ENCODE results near the gene RPS28.
"Not testable (repeated sequence)": the region's sequence is repeated elsewhere in the genome, so short reads cannot be mapped to it uniquely, and the experiment has no call there.

Gene RPS28

DNA sequence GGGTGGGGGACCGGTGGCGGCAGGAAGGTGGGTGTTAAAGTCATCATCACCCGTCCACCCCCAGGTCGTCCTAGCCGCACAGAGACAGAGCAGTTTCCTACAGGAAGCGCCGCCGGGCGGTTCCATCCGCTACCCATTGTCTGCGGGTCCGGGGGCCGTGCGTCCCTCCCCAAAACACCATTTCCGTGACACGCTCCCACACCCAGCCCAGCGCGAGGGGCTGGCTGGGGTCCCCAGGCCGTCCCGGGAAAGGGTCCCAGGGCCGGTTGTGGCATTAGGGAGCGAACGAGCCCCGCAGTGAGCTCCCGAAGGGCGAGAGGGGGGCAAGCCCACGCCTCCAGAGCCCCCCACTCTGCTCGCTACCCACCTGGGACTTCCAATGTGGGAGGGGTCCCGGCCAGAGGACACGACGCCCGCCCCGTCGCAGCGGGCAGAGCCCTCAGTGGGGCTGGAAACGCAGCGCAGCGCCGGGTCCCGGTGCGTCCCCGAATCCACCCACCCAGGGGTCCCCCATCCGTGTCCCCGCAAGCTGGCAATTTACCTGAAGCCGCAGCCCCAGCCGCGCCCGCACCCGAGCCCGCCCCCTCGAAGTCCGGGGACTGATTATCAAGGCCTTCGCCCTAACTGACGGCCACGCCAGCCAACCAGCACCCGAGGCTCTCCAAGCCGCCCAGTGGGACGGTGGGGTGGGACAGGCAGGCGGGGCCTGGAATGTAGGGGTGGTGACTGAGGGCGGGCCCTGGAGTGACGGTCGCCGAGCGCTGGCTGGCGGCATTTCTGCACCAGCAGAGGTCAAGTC lies 21.6 kb downstream of the RPS28 start, which contains the start of gene KANK3:
Gene KANK3 (minus strand): TSS at position 579 of the 799 bp plus-strand sequence. CDS start 5,434 bp downstream, outside the sequence.
- DNase-seq: peak; percentile 39 to 60

DNA sequence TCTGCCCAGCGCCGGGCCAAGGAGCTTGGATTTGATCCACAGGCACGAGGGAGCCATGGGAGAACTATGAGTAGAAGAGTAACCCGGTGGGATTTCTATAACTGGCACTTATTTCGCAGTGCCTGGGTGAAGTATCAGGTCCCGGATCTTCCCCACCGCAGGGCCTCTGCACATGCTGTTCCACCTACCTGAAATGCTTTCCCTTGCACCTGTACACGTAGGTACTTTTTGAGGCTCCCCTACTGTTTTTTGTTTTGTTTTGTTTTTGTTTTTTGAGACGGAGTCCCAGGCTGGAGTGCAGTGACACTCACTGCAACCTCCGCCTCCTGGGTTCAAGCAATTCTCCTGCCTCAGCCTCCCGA lies 22.2 kb downstream of the RPS28 start:
- DNase-seq: no peak

- not testable (repeated sequence) for DNase-seq
Observed at GRCh38 chr19:8349629-8350372, 28.5 kb downstream of the RPS28 start.

DNA sequence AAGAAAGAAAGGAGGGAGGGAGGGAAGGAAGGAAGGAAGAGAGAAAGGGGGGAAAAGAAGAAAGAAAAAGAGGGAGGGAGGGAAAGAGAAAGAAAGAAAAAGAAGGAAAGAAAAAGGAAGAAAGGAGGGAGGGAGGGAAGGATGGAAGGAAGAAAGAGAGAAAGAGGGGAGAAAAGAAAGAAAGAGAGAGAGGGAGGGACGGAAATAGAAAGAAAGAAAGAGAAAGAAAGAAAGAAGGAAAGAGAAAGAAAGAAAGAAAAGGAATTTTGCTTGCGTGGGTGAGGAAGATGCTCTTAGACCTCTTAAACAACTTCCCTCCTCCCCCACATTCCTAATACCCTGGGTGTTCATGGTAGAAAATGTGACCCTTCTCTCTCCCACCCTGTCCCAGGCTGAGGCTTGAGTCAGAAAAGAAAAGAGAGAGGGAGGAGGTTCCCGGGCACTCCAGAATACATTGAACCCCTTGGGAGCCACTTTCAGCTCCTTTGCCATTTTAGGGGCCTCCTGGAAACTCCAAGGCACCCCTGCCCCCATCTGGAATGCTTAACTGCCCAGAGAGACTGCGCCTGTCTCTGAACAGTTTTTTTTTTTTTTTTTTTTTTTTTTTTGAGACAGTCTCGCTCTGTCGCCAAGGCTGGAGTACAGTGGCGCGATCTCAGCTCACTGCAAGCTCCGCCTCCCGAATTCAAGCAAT lies 31.0 kb downstream of the RPS28 start:
- DNase-seq: no peak

- DNase-seq: not testable (repeated sequence)
Observed at GRCh38 chr19:8352845-8353244, 31.5 kb downstream of the RPS28 start.

DNA sequence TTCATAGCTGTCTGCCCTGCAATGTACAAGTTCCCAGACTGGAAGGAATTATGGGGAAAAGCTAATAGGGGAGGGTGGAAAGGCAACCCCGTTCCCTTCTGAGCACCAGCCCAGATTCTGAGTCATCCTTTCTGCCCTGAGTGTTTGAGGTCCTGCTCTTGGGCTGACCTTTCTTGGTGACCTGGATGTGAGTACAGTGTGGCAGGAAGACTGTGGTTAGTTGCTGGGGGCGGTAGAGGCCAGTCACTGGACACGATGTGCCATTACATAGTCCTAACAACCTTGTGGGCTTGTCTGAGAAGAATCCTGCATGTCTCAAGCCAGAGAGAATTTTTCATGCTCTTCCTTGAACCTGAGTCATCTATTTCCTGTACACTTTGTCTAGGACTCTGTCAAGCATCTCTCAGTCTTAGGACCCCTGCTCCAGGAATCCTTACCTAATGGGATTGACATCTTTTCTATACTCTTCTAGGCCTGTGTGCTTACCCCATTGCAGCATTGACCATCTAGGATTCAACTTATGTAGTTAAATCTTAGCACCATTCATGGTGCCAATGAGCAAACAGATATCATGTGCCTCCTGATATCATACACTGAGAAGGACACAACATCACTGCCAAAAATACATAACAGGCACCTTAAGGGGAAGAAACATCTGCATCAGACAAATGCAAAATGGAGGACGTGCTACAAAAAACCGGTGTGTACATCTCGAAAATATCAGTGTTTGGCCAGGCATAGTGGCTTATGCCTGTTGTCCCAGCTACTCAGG lies 34.5 kb downstream of the RPS28 start:
- no peak for DNase-seq

- DNase-seq: no peak
Observed at GRCh38 chr19:8357007-8357521, 35.8 kb downstream of the RPS28 start.

- DNase-seq: no peak
Observed at GRCh38 chr19:8358948-8359347, 37.7 kb downstream of the RPS28 start.

DNA sequence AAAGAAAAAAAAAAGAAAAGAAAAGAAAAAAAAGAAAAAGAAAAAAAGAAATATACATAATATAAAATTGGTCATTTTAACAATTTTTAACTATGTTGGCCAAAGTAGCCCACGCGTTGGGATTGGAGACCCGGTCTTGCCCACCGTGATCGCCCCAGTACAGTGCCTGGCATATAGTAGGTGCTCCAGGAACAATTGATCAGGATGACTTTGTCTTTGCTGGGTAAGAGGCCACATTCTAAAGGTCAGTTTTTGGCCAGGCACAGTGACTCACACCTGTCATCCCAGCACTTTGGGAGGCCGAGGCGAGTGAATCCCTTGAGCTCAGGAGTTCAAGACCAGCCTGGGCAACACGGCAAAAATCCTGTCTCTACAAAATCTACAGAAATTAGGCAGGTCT lies 38.9 kb downstream of the RPS28 start:
- DNase-seq: no peak

- DNase-seq: peak in 1 of 2 donors; percentile 31
Observed at GRCh38 chr19:8361921-8362793, 40.9 kb downstream of the RPS28 start.

DNA sequence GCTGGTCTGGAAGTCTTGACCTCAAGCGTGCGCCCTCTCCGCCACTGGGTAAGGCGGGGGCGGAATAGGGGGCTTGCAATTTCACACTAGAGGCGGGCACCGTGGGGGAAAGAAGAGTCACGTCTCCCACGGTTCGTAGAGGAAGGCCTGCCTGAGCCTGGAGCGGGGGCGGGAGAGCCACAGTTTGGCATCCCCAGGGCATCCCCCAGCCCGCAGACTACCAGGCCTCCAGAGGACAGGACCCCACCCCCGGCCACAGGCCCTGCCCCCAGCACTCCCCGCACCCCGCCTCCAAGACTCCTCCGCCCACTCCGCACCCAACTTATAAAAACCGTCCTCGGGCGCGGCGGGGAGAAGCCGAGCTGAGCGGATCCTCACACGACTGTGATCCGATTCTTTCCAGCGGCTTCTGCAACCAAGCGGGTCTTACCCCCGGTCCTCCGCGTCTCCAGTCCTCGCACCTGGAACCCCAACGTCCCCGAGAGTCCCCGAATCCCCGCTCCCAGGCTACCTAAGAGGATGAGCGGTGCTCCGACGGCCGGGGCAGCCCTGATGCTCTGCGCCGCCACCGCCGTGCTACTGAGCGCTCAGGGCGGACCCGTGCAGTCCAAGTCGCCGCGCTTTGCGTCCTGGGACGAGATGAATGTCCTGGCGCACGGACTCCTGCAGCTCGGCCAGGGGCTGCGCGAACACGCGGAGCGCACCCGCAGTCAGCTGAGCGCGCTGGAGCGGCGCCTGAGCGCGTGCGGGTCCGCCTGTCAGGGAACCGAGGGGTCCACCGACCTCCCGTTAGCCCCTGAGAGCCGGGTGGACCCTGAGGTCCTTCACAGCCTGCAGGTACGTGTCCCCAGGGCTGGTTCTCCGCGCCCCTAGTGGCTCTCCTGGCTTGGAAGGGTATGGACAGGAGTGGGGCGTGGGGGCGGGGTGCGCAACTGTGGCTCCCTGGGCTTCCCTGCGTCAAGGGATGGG lies 42.8 kb downstream of the RPS28 start, which contains the start of gene ANGPTL4:
Gene ANGPTL4 (plus strand): TSS at position 353 of the 969 bp plus-strand sequence. CDS start 167 bp downstream, at position 520.
- no peak for DNase-seq

- no peak for DNase-seq
Observed at GRCh38 chr19:8366121-8366581, 44.9 kb downstream of the RPS28 start.

DNA sequence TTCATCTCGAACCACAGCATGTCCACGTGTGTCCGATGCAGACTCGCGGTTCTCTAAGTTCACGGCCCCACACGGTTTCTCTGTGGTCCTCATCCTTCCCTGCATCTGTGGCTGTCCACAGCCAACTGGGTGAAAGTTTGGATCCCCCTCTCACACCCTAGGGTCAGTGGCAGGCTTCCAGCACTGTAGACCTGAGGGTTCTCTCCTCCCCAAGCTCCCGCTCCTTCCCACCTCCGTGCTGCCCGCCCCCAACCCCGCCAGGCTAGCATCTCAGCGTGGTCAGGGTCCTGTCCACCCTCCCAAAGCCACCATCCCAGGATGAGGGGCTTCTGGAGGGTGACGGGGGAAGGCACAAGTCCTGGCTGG lies 45.6 kb downstream of the RPS28 start:
- DNase-seq: no peak

DNA sequence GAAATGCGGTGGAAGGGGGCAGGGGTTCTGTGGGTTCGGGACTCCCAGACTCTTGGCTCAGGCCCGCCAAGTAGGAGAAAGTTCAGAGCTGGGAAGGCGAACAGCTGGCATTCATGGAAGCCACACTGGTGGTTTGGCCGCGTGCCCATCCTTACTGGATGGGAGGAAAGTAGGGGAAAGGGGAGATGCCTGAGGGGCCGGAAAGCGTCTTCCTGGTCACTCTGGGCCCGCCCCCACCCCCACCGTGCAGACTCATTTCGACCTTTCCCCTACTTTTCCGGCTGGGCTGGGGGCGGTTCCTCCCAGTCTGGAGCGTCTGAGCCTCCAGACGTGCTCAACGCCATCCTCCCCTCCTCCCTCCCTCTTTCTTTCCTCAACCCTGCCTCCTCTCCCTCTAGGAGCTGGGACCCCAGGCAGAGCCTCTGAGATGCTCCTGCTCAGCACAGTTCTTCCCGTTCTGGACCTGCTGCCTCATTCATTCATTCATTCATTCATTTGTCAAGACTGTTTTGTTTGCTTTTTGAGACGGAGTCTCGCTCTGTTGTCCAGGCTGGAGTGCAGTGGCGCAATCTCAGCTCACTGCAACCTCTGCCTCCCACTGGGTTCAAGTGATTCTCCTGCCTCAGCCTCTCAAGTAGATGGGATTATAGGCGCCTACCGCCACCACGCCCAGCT lies 46.2 kb downstream of the RPS28 start:
- DNase-seq: no peak

- no peak for DNase-seq
Observed at GRCh38 chr19:8370176-8371010, 49.1 kb downstream of the RPS28 start.

GRCh38 chr19:8371011-8371804 lies 49.9 kb downstream of the RPS28 start:
- no peak for DNase-seq
